Measurements from ENCODE around the gene DNAJB2. TPM values are rescaled to one million over a fixed set of nuclear protein-coding genes. Genes with fewer than 3 reads are reported as not detected.

Gene DNAJB2
- total RNA-seq, 1 donor from 2014 or later: 60.0 TPM

DNA sequence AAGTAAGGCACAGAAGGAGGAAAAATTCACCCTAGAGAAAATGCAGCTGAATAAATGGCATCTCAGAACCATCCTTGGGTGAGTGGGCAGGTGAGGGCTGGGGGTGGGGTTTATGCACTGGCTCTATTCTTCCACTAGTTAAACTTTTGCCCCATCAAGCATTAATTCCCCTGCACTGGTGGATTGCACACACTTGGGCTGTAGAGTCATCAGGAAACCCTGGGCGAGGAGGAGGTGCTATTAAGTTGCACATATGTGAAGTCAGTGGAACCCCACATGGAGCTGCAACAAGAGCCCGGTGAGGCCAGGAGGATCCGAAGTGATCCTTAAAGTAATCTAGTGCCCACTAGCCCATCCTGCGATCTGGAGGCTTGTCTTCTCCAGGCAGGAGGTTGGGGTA is 6.8 kb upstream of the DNAJB2 start:
- Histone ChIP-seq H3K4me3 (ENCODE audit: low read depth, low read length) (no peak overlapping the region), H3K27me3 (ENCODE audit: control insufficient read depth, insufficient read depth, low read length) (no peaks in the 10 kb centered on the region), H3K36me3 (ENCODE audit: control insufficient read depth, insufficient read depth, low read length) (no peaks in the 10 kb centered on the region)
- FAIRE-seq (no peak), DNase-seq (ENCODE audit: low read depth) (no peak)
- TF ChIP-seq, protein P1, sequence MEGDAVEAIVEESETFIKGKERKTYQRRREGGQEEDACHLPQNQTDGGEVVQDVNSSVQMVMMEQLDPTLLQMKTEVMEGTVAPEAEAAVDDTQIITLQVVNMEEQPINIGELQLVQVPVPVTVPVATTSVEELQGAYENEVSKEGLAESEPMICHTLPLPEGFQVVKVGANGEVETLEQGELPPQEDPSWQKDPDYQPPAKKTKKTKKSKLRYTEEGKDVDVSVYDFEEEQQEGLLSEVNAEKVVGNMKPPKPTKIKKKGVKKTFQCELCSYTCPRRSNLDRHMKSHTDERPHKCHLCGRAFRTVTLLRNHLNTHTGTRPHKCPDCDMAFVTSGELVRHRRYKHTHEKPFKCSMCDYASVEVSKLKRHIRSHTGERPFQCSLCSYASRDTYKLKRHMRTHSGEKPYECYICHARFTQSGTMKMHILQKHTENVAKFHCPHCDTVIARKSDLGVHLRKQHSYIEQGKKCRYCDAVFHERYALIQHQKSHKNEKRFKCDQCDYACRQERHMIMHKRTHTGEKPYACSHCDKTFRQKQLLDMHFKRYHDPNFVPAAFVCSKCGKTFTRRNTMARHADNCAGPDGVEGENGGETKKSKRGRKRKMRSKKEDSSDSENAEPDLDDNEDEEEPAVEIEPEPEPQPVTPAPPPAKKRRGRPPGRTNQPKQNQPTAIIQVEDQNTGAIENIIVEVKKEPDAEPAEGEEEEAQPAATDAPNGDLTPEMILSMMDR (IDR thresholded peaks at IDR 0.05; ENCODE audit: insufficient read depth, low read length, severe bottlenecking): no peak

DNA sequence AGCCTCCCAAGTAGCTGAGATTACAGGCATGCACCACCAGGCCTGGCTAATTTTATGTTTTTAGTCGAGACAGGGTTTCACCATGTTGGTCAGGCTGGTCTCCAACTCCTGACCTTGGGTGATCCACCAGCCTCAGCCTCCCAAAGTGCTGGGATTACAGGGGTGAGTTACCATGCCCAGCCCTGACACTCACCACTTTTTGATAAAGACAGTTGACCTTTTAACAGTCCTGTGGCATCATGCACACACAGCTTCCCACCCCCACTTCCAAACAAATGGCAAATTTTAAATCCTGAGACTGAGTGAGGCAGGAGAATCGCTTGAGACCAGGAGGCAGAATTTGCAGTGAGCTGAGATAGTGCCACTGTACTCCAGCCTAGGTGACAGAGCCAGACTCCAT is 6.2 kb upstream of the DNAJB2 start:
- no peak overlapping the region for H3K4me3 ChIP-seq (ENCODE audit: low read depth, low read length)
- FAIRE-seq (no peak), DNase-seq (ENCODE audit: low read depth) (peak; percentile 68)
- TF ChIP-seq, protein P1 (IDR thresholded peaks at IDR 0.05; ENCODE audit: insufficient read depth, low read length, severe bottlenecking): no peak
- H3K36me3 ChIP-seq (ENCODE audit: control insufficient read depth, insufficient read depth, low read length): no peaks in the 10 kb centered on the region
- H3K27me3 ChIP-seq (ENCODE audit: control insufficient read depth, insufficient read depth, low read length): no peaks in the 10 kb centered on the region

DNA sequence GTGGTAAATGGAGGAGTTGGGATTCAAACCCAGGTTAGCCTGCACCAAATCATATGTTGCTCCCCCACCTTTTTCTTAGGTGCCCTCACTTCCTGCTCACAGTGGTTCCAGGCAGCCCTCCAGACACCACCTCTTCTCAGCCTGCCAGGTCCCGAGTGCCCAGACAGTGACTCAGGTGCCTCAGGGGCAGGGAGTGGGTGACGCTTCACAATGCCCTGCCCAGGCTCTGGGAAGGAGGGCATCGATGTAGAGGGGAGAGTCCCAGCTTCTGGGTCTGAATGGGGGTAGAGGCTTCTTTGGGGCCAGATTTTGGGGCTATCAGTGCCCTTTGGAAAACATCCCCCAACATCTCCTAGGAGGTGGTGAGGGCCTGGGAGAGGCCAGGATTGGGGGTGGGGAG is 5.2 kb upstream of the DNAJB2 start:
- Histone ChIP-seq H3K4me3 (ENCODE audit: low read depth, low read length) (peak overlapping the region; percentile 4), H3K27me3 (ENCODE audit: control insufficient read depth, insufficient read depth, low read length) (no peaks in the 10 kb centered on the region), H3K36me3 (ENCODE audit: control insufficient read depth, insufficient read depth, low read length) (no peaks in the 10 kb centered on the region)
- TF ChIP-seq, protein P1 (IDR thresholded peaks at IDR 0.05; ENCODE audit: insufficient read depth, low read length, severe bottlenecking): no peak
- DNase-seq (ENCODE audit: low read depth) (peak; percentile 98), FAIRE-seq (peak; percentile 89)

GRCh38 chr2:219274361-219274921 is 4.7 kb upstream of the DNAJB2 start:
- TF ChIP-seq, protein P1 (IDR thresholded peaks at IDR 0.05; ENCODE audit: insufficient read depth, low read length, severe bottlenecking): no peak
- Histone ChIP-seq H3K4me3 (ENCODE audit: low read depth, low read length) (peak overlapping the region; percentile 4), H3K27me3 (ENCODE audit: control insufficient read depth, insufficient read depth, low read length) (no peaks in the 10 kb centered on the region), H3K36me3 (ENCODE audit: control insufficient read depth, insufficient read depth, low read length) (no peaks in the 10 kb centered on the region)
- FAIRE-seq (peak; percentile 95), DNase-seq (ENCODE audit: low read depth) (peak; percentile 95)

DNA sequence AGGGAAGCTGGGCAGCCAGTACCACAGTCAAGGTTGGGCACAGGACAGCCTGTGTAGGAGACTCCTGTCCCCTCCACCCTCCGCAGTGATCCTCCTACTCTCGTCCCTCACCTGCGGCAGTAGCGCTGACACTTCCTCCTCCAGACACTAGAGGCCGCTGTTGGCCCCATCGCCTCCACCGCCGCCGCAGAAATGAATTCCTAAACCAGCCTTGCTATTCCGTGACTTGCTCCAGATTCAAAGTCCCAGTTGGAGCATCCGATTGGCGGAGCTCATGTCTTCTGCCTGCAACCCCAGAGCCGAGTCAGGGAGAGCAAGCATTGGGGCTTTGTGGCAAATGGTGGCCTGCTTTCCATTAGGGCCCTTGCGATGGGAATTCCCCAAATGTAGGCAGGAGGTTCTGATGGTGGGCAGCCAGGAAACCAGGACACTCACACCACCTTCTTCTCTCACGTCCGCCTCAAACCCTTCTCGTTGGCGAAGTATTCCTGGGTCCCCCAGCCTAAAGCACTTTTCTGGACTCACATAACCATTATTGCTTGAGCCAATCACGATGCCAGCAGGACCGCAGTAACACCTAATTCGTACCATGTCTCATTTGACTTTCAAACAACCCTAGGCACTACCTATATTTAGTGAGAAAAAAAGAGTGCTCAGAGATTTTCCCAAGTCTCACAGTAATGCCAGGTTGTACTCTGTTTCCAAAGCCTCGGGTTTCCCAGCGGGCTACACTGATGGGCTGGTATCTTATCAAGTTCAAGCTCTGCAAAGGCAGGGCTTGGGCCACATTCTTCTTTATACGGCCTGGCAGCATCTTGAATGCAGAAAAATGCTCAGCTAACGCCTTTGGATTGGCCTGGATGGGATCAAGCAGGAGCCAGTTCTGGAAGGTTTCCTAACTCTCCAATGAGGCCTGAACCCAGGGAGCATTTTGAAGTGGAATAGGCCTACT is 1.2 kb upstream of the DNAJB2 start:
- TF ChIP-seq, protein P1 (IDR thresholded peaks at IDR 0.05; ENCODE audit: insufficient read depth, low read length, severe bottlenecking): peak; percentile 95
- H3K4me3 ChIP-seq (ENCODE audit: low read depth, low read length): no peak overlapping the region
- peak; percentile 70 for DNase-seq (ENCODE audit: low read depth)
- FAIRE-seq: no peak
- no peaks in the 10 kb centered on the region for H3K27me3 ChIP-seq (ENCODE audit: control insufficient read depth, insufficient read depth, low read length)
- peaks cover 15% of the 10 kb centered on the region for H3K36me3 ChIP-seq (ENCODE audit: control insufficient read depth, insufficient read depth, low read length)
